GM18519 (cell line): ENCODE measurements around the gene GCSH.
"Not testable (repeated sequence)": the region's sequence is repeated elsewhere in the genome, so short reads cannot be mapped to it uniquely, and the experiment has no call there.

ENCODE experiments used
- ATAC-seq: cut with Tn5 transposase; IDR thresholded peaks from one replicate; pipeline ENCODE4 v1.9.1; 2021; ENCODE audit warnings: mild to moderate bottlenecking, moderate library complexity; ENCODE audit not compliant: unreplicated experiment, low FRiP score

The GCSH gene

GRCh38 chr16:81095953-81096714 lies at the start of gene GCSH:
Gene GCSH (minus strand): TSS chr16:81096395. CDS start chr16:81096278, 117 bp downstream.
- ATAC-seq = peak; percentile 95

DNA sequence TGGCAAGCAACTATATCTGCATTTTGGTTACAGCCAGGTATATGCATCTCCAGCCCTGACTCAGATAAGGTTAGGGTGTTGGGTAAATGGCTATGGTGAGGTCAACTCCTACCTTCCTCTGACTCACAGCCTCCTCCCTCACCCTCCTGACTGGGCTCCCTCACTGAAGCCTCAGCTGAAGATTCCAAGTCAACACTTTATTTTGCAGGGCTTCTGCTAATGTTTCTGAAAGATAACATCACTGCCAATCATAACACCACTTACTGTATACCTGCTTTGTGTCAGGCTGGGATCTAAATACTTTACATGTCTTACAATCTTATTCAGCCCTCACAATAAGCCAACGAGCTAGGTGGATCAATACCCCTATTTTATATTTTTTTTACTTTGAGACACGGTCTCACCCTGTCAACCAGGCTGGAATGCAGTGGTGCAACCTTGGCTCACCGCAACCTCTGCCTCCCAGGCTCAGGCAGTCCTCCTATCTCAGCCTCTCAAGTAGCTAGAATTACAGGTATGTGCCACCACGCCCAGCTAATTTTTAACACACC lies 47.8 kb upstream of the GCSH start:
- no peak for ATAC-seq

DNA sequence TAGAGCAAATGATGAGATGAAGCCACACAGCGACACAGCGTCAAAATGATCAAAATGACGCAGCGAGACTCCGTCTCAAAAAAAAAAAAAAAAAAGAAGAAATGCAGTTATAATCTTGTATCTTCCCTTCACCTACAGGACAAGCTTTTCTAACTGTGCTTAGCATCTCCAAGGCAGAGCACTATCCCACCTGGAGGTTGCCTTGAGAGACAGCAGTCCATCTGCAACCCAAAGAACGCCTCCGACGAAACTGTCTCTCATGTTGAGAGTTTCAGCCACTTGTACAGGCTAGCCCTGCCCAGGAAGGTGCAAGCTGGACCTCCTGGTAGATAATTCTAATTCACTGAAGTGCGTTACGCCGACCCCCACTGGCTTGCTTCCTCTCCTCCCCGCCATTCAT lies 46.7 kb upstream of the GCSH start:
- ATAC-seq = no peak

- ATAC-seq = no peak
Observed at GRCh38 chr16:81140930-81141780, 45.0 kb upstream of the GCSH start.

DNA sequence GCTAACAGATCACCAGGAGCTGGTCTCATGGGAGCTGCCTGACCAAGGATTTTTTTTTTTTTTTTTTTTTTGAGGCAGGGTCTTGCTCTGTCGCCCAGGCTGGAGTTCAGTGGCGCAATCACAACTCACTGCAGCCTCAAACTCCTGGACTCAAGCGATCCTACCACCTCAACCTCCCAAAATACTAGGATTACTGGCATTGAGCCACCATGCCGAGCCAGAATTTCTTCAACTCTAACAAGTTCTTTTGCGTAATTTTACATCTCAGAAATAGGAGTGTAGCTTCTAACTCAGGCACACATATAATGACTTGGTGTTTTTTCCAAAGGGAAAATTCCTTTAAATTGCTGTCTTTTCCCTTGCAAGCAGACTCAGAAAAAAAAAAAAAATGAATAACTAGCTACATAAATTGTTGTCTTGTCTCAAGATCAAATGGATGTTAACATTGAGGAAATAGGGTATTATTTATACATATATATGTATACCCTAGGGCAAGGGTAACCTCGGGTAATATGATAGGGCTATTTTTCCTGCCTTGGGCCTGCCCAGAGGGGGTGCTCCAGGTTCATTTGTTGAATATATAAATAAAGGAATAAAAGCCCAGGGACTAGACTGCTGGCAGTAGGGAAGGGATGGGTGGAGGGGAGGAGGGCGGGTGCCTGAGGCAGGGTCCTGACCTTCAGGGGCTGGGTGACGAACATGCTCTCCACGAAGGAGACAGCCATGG lies 42.8 kb upstream of the GCSH start:
- no peak for ATAC-seq

GRCh38 chr16:81137754-81138153 lies 41.6 kb upstream of the GCSH start:
- ATAC-seq = no peak

DNA sequence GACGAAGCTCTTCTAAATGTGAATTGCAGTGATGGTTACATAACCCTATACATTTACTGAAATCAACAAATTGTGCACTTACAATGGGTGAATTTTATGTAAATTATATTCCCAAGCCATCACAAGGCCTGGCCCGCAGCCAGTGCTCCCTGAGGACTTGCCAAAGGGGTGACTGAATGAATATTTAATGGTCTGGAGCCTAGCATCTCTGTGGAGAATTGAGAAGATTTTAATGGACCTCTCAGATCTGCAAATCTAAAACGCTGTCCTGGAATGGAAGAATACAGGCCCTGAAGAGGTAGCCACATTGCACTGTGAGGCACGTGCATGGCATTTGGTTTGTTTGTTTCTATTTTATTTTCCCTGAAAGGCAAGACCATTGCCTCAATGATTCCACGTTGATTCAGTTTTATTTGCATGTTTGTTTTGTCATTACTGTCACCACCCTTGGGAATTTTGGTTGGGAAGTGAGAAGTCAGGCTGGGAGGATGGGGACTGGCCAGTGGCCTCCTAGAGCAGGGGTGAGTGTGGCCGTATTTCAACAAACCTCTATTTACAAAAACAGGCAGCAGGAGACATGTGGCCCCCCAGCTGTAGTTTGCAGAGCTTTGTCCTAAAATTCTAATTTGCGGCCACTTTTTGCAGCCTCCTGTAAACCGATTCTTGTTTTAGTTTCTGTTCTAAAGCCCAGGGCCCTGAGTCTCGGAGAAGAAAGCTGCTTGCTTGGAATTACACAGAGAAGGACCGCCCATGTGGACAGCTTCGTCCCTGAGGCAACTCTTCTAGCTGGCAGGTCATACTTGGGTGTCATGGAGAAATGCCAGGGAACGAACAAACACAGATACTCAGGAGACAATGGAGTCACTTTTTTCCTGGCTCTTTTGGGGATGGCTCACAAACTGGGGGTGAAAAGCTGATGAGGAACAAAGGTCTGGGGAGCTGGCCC lies 40.5 kb upstream of the GCSH start:
- ATAC-seq = no peak

DNA sequence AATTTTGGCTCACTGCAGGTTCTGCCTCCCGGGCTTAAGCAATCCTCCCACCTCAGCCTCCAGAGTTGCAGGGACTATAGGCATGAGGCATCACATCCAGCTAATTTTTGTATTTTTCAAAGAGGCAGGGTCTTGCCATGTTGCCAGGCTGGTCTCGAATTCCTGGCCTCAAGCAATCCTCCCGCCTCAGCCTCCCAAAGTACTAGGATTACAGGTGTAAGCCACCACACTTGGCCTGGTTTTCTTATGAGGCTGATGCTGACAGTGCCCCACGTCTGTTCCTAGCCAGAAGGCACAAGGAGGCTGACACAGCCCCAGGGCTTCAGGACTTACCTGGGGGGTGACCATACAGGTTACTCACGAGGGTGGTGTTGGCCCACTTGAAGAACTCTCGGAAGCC lies 33.9 kb upstream of the GCSH start:
- ATAC-seq = no peak

- no peak for ATAC-seq
Observed at GRCh38 chr16:81128726-81129524, 32.7 kb upstream of the GCSH start.

DNA sequence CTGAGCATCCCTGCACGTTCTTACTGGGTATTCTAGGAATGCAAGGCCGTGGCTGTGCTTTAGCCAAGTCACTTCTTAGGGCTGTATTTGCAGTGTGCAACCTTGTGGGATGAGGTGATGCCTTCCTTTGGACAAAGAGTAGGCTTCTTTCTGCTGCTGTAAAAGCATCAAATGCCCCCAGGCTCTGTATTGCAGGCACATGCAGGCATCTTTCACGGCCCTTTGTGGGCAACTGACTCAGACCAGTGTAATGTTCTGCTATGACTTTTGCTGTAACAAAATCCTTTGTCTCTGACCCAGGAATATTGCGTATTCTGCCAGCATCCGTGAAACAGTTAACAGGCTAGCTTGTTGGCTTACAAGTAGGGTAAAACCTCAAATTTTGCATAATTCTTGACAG lies 30.9 kb upstream of the GCSH start:
- no peak for ATAC-seq

- no peak for ATAC-seq
Observed at GRCh38 chr16:81123092-81123852, 27.1 kb upstream of the GCSH start.

GRCh38 chr16:81121474-81121990 lies 25.3 kb upstream of the GCSH start:
- no peak for ATAC-seq

DNA sequence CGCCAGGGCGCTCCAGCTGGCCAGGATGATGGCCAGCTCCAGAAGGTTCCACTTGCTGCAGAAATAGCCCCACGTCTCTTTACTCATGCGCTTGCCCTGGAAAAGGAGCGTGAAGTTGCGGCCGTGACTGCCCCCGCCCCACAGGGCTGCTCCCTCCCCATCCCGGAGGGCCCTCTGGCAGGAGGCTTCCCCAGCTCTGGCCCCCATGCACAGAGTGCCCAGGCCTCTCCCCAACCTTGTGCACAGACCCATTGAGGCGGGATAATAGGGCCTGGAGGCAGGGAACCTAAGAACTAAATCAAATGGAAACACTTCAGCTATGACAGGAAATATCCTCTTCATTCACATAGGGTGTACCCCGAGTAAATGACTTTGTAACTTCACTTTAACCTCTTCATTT lies 21.2 kb upstream of the GCSH start:
- ATAC-seq = no peak

GRCh38 chr16:81116285-81116684 lies 20.1 kb upstream of the GCSH start:
- ATAC-seq = no peak

DNA sequence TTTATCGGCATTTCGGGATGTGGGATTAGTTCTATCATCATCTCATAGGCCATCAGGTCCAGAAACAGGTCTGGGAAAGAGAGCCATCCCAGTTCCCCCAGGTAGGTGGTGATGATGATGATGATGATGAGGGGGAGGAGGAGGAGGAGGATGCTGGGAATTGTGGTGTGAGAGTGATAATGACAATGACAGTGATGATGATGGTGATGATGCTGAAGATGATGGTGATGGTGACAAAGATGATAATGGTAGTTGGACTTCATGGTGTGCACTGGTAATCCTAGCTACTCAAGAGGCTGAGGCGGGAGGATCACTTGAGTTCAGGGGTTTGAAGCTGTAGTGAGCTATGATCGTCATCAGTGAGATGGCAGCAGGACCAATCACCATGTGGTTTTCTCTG lies 16.3 kb upstream of the GCSH start:
- no peak for ATAC-seq

GRCh38 chr16:81109274-81109673 lies 13.1 kb upstream of the GCSH start:
- ATAC-seq = not testable (repeated sequence)

- ATAC-seq = no peak
Observed at GRCh38 chr16:81107511-81107910, 11.3 kb upstream of the GCSH start.
